ENCODE measurements around the gene MMP15. TPM values are rescaled to one million over a fixed set of nuclear protein-coding genes. Genes with fewer than 3 reads are reported as not detected.
A peak's percentile ranks its signal among the peaks of the same experiment; 100 is the strongest.
"Not testable (repeated sequence)": the region's sequence is repeated elsewhere in the genome, so short reads cannot be mapped to it uniquely, and the experiment has no call there.

Gene MMP15
- 17.6 TPM for polyA plus RNA-seq (2013, experiment 1 of 4)
- 19.3 TPM for polyA plus RNA-seq (2013, experiment 2 of 4)
- 15.2 TPM for polyA plus RNA-seq (2013, experiment 3 of 4)
- polyA plus RNA-seq (2013, experiment 4 of 4) = 17.5 TPM

DNA sequence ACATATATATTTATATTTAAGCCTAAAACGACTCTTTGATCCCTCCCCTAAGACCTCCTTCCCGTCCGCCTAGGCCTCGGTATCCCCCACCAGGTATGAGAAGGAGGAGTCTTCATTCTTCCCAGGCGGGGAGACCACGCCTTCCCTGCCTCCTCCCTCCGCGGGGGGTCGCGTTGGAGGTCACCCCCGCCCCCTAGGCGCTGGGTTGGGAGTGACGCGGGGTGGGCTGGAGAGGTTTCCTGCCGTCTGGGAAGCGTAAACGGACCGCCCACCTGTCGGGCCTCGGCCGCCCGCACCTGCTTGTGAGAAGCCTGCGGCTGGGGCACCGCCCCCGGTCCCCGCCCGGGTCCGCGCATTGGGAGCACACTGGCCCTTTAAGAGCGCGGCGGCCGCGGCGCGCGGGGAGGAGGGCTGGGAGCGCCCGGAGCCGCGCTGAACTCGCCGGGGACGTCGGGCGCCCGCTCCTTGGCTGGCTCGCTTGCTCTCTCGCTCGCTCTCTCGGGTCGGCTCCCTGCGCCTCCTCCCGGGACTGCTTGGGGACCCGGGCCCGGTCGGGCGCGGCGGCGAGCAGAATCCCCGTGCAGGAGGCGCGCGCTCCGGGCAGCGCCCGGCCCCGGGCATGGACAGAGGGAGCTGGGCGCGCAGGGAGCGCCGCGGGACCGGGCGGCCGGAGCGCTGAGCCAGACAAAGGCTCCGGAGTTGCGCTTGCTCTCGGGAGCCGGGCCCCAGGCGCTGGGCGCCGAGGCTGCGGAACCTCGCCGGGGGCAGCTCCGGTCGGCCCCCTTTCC is at the start of gene MMP15:
Gene MMP15, plus strand, starts transcription at position 404 of the 788 bp plus-strand sequence. CDS start 597 bp downstream, outside the sequence.
- peaks cover 28% of the 10 kb centered on the region for H3K4me1 ChIP-seq (ENCODE audit: control insufficient read depth, insufficient read depth, low read length)
- 0 to 1% methylated on average over 89 to 90 of the region's 90 CpGs for WGBS, 2 experiments
- H3K9me3 ChIP-seq (ENCODE audit: control insufficient read depth, low read length) = no peaks in the 10 kb centered on the region
- peak within 1 kb of the TSS; percentile 69 for H3K4me3 ChIP-seq (ENCODE audit: insufficient read depth, low read depth, low read length)
- H3K27ac ChIP-seq (ENCODE audit: insufficient read depth, low read depth, low read length, poor library complexity, severe bottlenecking) = no peak within 1 kb of the TSS
- no peaks in the 10 kb centered on the region for H3K36me3 ChIP-seq (ENCODE audit: control insufficient read depth, insufficient read depth, low read length)
- H3K27me3 ChIP-seq (ENCODE audit: control insufficient read depth, insufficient read depth, low read length, poor library complexity, severe bottlenecking) = peaks cover 43% of the 10 kb centered on the region

DNA sequence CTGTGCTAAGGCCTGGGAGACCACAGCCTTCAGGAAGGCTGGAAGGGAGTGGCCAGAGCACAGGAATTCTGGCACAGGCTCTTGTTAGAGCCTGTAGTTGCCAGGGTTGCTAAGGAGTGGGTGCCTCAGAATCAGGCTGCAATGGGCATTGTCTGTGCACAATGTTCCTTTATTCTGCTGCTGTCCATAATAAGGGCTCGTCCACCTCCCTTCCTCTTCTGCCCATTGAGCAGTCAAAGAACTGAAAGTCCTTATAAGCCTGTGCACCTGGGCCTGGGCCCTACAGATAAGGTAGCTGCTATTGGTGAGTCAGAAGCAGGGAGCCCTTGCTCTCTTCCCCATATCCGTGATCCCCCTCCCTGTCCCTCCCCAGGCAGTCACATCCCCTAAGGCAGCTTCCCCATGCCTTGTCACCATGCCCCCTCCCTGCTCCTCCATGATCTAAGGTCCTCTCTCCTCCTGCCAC is 49.2 kb upstream of the MMP15 start:
- no peak overlapping the region for H3K4me3 ChIP-seq (ENCODE audit: insufficient read depth, low read depth, low read length)
- no peaks in the 10 kb centered on the region for H3K9me3 ChIP-seq (ENCODE audit: control insufficient read depth, low read length)
- H3K36me3 ChIP-seq (ENCODE audit: control insufficient read depth, insufficient read depth, low read length) = no peaks in the 10 kb centered on the region
- peaks cover 9% of the 10 kb centered on the region for H3K4me1 ChIP-seq (ENCODE audit: control insufficient read depth, insufficient read depth, low read length)
- no peaks in the 10 kb centered on the region for H3K27me3 ChIP-seq (ENCODE audit: control insufficient read depth, insufficient read depth, low read length, poor library complexity, severe bottlenecking)
- H3K27ac ChIP-seq (ENCODE audit: insufficient read depth, low read depth, low read length, poor library complexity, severe bottlenecking) = no peak overlapping the region
- 74 to 84% methylated on average over 2 of the region's 2 CpGs for WGBS, 2 experiments

DNA sequence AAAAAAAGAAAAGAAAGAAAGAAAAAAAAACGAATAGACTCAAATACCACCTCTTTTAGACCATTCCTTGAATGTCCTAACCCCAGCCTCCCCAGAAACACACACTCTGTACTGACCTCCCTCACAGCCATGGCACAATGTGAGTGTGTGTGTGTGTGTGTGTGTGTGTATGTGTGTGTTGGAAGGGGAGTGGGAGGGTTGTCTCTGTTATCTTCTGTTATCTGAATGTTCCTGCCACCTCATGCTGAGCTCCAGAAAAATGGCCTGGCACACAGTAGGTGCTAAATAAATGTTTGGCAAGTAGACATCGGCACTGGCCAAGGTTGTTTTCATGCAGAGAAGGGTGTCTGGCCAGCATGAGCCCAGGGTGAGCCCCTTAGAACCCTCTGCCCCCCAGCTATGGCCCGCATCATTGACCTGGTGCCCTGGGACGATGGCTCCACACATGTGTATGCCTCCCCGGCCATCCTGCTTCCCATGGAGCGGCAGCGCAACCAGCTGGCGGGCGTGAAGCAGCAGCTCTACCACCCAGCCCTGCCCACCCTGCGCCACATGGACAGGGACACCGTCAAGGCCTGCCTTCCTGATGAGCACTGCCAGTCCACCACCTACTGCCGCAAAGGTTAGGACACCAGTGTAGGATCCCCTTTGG is 48.0 kb upstream of the MMP15 start:
- peaks cover 9% of the 10 kb centered on the region for H3K4me1 ChIP-seq (ENCODE audit: control insufficient read depth, insufficient read depth, low read length)
- WGBS, 2 experiments = 89 to 90% methylated on average over 11 of the region's 12 CpGs
- no peaks in the 10 kb centered on the region for H3K9me3 ChIP-seq (ENCODE audit: control insufficient read depth, low read length)
- no peaks in the 10 kb centered on the region for H3K36me3 ChIP-seq (ENCODE audit: control insufficient read depth, insufficient read depth, low read length)
- no peak overlapping the region for H3K27ac ChIP-seq (ENCODE audit: insufficient read depth, low read depth, low read length, poor library complexity, severe bottlenecking)
- no peak overlapping the region for H3K4me3 ChIP-seq (ENCODE audit: insufficient read depth, low read depth, low read length)
- H3K27me3 ChIP-seq (ENCODE audit: control insufficient read depth, insufficient read depth, low read length, poor library complexity, severe bottlenecking) = no peaks in the 10 kb centered on the region

DNA sequence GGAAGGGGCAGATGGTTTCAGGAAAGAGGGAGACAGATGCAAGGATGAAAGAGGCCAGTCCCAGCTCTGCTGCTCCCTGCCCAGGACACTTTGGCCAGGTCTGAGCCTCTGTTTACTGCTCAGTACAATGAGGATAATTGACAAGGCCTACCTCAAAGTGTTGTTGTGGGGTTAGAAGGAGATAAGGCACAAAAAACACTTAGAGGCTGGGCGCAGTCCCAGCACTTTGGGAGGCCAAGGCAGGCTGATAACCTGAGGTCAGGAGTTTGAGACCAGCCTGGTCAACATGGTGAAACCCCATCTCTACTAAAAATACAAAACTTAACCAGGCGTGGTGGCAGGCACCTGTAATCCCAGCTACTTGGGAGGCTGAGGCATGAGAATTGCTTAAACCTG is 47.5 kb upstream of the MMP15 start:
- 96 to 98% methylated on average over 2 of the region's 2 CpGs for WGBS, 2 experiments
- H3K4me1 ChIP-seq (ENCODE audit: control insufficient read depth, insufficient read depth, low read length); H3K27me3 ChIP-seq (ENCODE audit: control insufficient read depth, insufficient read depth, low read length, poor library complexity, severe bottlenecking): not testable (repeated sequence)

DNA sequence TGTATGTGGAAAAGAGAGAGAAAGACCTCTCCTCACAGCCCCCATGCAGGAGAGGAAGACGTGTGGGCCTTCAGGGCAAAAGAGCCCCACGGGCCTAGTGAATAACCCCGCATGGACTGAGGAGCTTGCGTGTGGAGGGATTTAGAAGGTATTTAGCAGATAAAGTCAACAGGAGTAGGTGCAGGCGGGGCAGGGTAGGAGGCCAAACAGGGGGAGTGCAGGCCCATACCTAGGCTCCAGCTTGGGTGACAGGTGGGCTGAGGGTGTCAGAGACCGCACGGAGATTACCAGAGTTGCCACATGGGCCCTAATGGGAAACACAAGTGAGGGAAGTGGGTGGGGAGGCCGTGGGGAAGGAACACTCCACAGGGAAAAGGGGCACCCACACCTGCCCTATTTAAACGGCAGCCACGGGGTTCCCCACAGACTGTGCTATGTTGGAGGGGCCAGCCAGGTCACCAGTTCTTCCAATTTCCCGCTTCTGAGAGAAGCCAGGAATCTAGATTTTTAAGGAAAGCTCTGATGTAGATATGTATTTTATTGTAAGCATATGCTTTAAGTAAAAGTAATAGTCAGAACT is 46.5 kb upstream of the MMP15 start:
- H3K27ac ChIP-seq (ENCODE audit: insufficient read depth, low read depth, low read length, poor library complexity, severe bottlenecking) = no peak overlapping the region
- H3K36me3 ChIP-seq (ENCODE audit: control insufficient read depth, insufficient read depth, low read length) = no peaks in the 10 kb centered on the region
- no peak overlapping the region for H3K4me3 ChIP-seq (ENCODE audit: insufficient read depth, low read depth, low read length)
- H3K9me3 ChIP-seq (ENCODE audit: control insufficient read depth, low read length) = no peaks in the 10 kb centered on the region
- peaks cover 5% of the 10 kb centered on the region for H3K27me3 ChIP-seq (ENCODE audit: control insufficient read depth, insufficient read depth, low read length, poor library complexity, severe bottlenecking)
- H3K4me1 ChIP-seq (ENCODE audit: control insufficient read depth, insufficient read depth, low read length) = peaks cover 9% of the 10 kb centered on the region
- 90 to 92% methylated on average over 11 of the region's 11 CpGs for WGBS, 2 experiments

More for the DNA sequence above, 47.5 kb upstream of the MMP15 start:
- H3K27ac ChIP-seq (ENCODE audit: insufficient read depth, low read depth, low read length, poor library complexity, severe bottlenecking); H3K36me3 ChIP-seq (ENCODE audit: control insufficient read depth, insufficient read depth, low read length); H3K4me3 ChIP-seq (ENCODE audit: insufficient read depth, low read depth, low read length); H3K9me3 ChIP-seq (ENCODE audit: control insufficient read depth, low read length): not testable (repeated sequence)

DNA sequence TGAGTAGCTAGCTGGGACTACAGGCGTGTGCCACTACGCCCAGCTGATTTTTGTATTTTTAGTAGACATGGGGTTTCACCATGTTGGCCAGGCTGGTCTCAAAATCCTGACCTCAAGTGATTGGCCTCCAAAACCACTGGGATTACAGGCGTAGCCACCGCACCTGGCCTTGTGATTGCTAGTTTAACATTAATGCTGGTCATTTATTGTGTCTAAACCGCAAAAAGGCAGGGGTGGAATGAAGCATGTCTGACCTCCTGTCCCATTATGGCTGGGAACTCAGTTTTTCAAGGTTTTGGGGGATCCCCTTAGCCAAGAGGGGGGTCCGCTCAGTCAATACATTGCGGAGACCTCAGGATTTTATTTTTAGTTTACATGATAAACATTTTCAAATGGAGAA is 43.9 kb upstream of the MMP15 start:
- H3K9me3 ChIP-seq (ENCODE audit: control insufficient read depth, low read length) = no peaks in the 10 kb centered on the region
- peaks cover 12% of the 10 kb centered on the region for H3K4me1 ChIP-seq (ENCODE audit: control insufficient read depth, insufficient read depth, low read length)
- peaks cover 30% of the 10 kb centered on the region for H3K27me3 ChIP-seq (ENCODE audit: control insufficient read depth, insufficient read depth, low read length, poor library complexity, severe bottlenecking)
- no peaks in the 10 kb centered on the region for H3K36me3 ChIP-seq (ENCODE audit: control insufficient read depth, insufficient read depth, low read length)
- WGBS, 2 experiments = 93 to 94% methylated on average over 6 to 7 of the region's 7 CpGs
- H3K4me3 ChIP-seq (ENCODE audit: insufficient read depth, low read depth, low read length) = no peak overlapping the region
- H3K27ac ChIP-seq (ENCODE audit: insufficient read depth, low read depth, low read length, poor library complexity, severe bottlenecking) = no peak overlapping the region

DNA sequence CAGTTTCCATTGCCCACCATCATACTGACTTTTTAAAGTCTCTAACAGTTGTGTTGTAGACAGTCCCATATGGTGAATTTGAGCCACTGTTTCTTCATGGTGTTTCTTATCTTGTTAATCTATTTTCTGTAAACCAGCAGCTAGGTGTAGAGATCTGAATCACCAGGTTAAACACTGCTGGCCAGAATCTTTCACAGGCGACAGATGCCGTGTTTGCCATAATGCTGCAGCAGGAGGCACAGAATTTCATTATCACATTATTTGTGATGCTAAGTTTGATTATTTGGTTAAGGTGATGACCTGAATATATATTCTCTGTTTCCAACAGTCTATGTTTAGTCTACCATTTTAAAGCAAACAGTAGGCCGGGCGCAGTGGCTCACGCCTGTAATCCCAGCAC is 43.2 kb upstream of the MMP15 start:
- 85 to 88% methylated on average over 5 of the region's 5 CpGs for WGBS, 2 experiments
- H3K27ac ChIP-seq (ENCODE audit: insufficient read depth, low read depth, low read length, poor library complexity, severe bottlenecking) = no peak overlapping the region
- H3K4me3 ChIP-seq (ENCODE audit: insufficient read depth, low read depth, low read length) = no peak overlapping the region
- H3K9me3 ChIP-seq (ENCODE audit: control insufficient read depth, low read length) = no peaks in the 10 kb centered on the region
- peaks cover 12% of the 10 kb centered on the region for H3K4me1 ChIP-seq (ENCODE audit: control insufficient read depth, insufficient read depth, low read length)
- H3K27me3 ChIP-seq (ENCODE audit: control insufficient read depth, insufficient read depth, low read length, poor library complexity, severe bottlenecking) = peaks cover 38% of the 10 kb centered on the region
- no peaks in the 10 kb centered on the region for H3K36me3 ChIP-seq (ENCODE audit: control insufficient read depth, insufficient read depth, low read length)

DNA sequence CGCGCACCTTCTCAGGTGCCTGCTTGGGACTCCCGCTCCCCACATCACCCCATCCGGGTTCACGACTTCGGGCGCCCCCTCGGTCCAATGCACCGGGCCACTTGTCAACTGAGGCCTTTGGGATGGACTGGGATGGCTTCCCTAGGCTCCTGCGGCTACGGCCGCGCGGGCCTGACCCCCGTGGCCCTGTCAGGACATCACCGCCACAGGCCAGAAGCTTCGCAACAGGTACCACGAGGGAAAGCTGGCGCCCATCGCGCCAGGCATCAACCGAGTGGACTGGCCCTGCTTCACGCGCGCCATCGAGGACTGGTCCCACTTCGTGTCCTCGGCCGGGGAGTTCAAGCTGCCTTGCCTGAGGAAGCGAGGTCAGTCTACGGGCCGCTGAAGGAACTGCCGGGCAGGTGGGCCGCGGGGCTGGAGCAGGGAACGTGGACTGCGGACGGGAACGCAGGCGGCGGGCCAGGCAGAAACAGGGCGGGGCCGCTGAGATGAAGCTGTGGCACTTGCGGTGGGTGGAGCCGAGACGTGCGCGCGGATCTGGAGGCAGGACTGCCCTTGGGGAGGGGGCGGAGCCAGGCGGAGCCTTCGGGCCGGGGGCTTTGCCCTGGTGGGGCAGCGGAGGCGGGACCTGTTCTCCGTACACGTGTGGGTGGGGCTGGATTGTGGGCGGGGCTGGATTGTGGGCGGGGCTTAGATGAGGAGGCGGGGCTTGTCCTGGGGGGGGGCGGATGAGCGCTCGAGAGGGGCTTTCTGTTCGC is 40.9 kb upstream of the MMP15 start:
- peak overlapping the region; percentile 42 for H3K4me3 ChIP-seq (ENCODE audit: insufficient read depth, low read depth, low read length)
- H3K36me3 ChIP-seq (ENCODE audit: control insufficient read depth, insufficient read depth, low read length) = no peaks in the 10 kb centered on the region
- 19 to 20% methylated on average over 64 of the region's 64 CpGs for WGBS, 2 experiments
- no peaks in the 10 kb centered on the region for H3K9me3 ChIP-seq (ENCODE audit: control insufficient read depth, low read length)
- peaks cover 12% of the 10 kb centered on the region for H3K4me1 ChIP-seq (ENCODE audit: control insufficient read depth, insufficient read depth, low read length)
- peaks cover 41% of the 10 kb centered on the region for H3K27me3 ChIP-seq (ENCODE audit: control insufficient read depth, insufficient read depth, low read length, poor library complexity, severe bottlenecking)
- no peak overlapping the region for H3K27ac ChIP-seq (ENCODE audit: insufficient read depth, low read depth, low read length, poor library complexity, severe bottlenecking)

DNA sequence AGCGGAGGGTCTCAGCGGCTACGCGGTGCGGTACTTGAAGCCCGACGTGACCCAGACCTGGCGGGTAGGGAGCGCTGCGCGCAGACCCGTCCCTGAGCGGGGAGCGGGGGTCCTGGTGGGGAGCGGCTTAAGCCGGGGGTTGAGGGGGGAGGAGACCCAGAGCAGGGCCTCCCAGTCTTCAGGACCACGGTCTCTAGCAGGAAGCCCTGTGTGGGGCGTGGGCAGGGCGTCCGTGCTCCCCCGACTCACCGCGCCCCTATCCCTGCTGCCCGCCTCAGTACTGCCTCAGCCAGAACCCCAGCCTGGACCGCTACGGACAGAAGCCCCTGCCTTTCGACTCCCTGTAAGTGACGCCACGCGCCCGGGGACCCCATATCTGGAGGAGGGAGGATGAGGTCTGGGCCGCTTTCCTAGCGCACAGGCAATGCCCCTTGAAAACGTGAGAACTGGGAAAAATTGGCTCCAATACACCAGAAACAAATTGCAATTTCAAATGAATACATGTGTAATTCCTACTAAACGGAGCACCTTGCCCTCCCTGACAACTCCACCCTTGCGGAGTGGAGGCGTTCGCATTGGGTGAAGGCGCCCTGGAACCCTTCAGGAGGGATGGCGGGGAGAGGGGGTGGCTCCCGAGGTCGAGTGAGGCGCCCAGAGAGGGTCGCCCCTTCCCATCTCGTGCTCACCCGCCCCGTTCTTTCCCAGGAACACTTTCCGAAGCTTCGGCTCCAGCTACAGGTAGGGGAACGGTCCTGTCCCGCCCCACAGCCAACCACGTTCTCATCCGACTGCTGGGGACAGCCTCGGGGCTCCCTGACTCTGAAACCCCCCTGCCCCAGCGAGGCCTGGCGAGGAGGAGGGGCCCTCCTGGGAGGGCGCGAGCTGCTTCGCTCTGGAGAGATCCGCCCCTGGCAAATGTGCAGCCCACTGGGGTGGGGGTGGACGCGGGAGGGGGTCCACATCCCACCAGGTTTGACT is 40.1 kb upstream of the MMP15 start:
- no peaks in the 10 kb centered on the region for H3K36me3 ChIP-seq (ENCODE audit: control insufficient read depth, insufficient read depth, low read length)
- H3K27ac ChIP-seq (ENCODE audit: insufficient read depth, low read depth, low read length, poor library complexity, severe bottlenecking) = no peak overlapping the region
- H3K9me3 ChIP-seq (ENCODE audit: control insufficient read depth, low read length) = no peaks in the 10 kb centered on the region
- peaks cover 12% of the 10 kb centered on the region for H3K4me1 ChIP-seq (ENCODE audit: control insufficient read depth, insufficient read depth, low read length)
- peak overlapping the region; percentile 42 for H3K4me3 ChIP-seq (ENCODE audit: insufficient read depth, low read depth, low read length)
- H3K27me3 ChIP-seq (ENCODE audit: control insufficient read depth, insufficient read depth, low read length, poor library complexity, severe bottlenecking) = peaks cover 41% of the 10 kb centered on the region
- WGBS, 2 experiments = 6% methylated on average over 62 of the region's 62 CpGs

All from ectodermal cell (in vitro differentiated cells).